ENCODE results near the gene NLRC5. TPM values are rescaled to one million over a fixed set of nuclear protein-coding genes. Genes with fewer than 3 reads are reported as not detected.

NLRC5 gene
- total and polyA plus RNA-seq, 9 of the 15 experiments (the other 6 are each of a cell fraction or from before 2014, with no cell fraction given): 0.59 to 0.71 TPM; not detected in 7

DNA sequence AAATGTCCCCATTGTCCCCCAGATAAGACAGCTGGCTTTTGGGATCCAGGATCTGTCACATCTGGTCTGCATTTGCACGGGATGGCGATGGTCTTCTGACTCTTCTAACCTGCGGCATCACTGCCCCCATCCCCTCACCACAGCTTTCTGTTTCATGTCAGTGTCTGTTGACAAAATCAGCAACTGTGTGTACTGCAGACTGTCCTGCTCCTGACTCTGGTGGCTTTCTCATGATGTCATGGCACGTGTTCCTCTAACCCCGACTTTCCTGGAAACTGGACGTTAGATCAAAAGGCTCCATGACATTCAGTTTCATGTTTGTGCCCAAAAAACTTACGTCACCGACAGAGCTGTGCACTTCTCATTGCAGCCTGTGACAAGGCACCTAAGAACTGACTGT lies 73.0 kb downstream of the NLRC5 start (continued):
- TF ChIP-seq, protein P1, sequence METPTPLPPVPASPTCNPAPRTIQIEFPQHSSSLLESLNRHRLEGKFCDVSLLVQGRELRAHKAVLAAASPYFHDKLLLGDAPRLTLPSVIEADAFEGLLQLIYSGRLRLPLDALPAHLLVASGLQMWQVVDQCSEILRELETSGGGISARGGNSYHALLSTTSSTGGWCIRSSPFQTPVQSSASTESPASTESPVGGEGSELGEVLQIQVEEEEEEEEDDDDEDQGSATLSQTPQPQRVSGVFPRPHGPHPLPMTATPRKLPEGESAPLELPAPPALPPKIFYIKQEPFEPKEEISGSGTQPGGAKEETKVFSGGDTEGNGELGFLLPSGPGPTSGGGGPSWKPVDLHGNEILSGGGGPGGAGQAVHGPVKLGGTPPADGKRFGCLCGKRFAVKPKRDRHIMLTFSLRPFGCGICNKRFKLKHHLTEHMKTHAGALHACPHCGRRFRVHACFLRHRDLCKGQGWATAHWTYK (CRISPR knock-in tag; IDR thresholded peaks at IDR 0.05): no peak
- TF ChIP-seq CBX5 (IDR thresholded peaks at IDR 0.05; ENCODE audit: borderline replicate concordance, low read depth) (no peak), ZNF212 (CRISPR knock-in tag; IDR thresholded peaks at IDR 0.05) (no peak), U2AF2 (optimal IDR thresholded peaks at IDR 0.05; ENCODE audit: low read depth, low read length) (no peak), BRF1 (IDR thresholded peaks at IDR 0.05; ENCODE audit: borderline replicate concordance, extremely low read depth, insufficient read length) (no peak), CEBPG (CRISPR knock-in tag; IDR thresholded peaks at IDR 0.05) (0 out of 2 replicates have a peak, but pooled peaks have one; percentile 34), CEBPG (tag; conservative IDR thresholded peaks at IDR 0.05 in 1 of 2, IDR thresholded peaks at IDR 0.05 in 1 of 2) (peak in 1 of 2 experiments; percentile 79; a peak in 2 of 4 replicates), PCBP1 (IDR thresholded peaks at IDR 0.05; ENCODE audit: low read depth, low read length, poor library complexity, severe bottlenecking) (no peak), TEAD1 (CRISPR knock-in tag; IDR thresholded peaks at IDR 0.05) (peak in 1 of 2 experiments; percentile 21; a peak in 1 of 4 replicates), CHD2 (IDR thresholded peaks at IDR 0.05; ENCODE audit: low read depth, low read length) (no peak)
- TF ChIP-seq, protein P2, sequence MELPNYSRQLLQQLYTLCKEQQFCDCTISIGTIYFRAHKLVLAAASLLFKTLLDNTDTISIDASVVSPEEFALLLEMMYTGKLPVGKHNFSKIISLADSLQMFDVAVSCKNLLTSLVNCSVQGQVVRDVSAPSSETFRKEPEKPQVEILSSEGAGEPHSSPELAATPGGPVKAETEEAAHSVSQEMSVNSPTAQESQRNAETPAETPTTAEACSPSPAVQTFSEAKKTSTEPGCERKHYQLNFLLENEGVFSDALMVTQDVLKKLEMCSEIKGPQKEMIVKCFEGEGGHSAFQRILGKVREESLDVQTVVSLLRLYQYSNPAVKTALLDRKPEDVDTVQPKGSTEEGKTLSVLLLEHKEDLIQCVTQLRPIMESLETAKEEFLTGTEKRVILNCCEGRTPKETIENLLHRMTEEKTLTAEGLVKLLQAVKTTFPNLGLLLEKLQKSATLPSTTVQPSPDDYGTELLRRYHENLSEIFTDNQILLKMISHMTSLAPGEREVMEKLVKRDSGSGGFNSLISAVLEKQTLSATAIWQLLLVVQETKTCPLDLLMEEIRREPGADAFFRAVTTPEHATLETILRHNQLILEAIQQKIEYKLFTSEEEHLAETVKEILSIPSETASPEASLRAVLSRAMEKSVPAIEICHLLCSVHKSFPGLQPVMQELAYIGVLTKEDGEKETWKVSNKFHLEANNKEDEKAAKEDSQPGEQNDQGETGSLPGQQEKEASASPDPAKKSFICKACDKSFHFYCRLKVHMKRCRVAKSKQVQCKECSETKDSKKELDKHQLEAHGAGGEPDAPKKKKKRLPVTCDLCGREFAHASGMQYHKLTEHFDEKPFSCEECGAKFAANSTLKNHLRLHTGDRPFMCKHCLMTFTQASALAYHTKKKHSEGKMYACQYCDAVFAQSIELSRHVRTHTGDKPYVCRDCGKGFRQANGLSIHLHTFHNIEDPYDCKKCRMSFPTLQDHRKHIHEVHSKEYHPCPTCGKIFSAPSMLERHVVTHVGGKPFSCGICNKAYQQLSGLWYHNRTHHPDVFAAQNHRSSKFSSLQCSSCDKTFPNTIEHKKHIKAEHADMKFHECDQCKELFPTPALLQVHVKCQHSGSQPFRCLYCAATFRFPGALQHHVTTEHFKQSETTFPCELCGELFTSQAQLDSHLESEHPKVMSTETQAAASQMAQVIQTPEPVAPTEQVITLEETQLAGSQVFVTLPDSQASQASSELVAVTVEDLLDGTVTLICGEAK (IDR thresholded peaks at IDR 0.05): peak; percentile 9; the same call in 1 of the 2 replicates
- TF ChIP-seq, protein P2 (CRISPR knock-in tag; IDR thresholded peaks at IDR 0.05): no peak
- TF ChIP-seq, protein P3, sequence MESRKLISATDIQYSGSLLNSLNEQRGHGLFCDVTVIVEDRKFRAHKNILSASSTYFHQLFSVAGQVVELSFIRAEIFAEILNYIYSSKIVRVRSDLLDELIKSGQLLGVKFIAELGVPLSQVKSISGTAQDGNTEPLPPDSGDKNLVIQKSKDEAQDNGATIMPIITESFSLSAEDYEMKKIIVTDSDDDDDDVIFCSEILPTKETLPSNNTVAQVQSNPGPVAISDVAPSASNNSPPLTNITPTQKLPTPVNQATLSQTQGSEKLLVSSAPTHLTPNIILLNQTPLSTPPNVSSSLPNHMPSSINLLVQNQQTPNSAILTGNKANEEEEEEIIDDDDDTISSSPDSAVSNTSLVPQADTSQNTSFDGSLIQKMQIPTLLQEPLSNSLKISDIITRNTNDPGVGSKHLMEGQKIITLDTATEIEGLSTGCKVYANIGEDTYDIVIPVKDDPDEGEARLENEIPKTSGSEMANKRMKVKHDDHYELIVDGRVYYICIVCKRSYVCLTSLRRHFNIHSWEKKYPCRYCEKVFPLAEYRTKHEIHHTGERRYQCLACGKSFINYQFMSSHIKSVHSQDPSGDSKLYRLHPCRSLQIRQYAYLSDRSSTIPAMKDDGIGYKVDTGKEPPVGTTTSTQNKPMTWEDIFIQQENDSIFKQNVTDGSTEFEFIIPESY (CRISPR knock-in tag; IDR thresholded peaks at IDR 0.05): no peak
- TF ChIP-seq, protein P4, sequence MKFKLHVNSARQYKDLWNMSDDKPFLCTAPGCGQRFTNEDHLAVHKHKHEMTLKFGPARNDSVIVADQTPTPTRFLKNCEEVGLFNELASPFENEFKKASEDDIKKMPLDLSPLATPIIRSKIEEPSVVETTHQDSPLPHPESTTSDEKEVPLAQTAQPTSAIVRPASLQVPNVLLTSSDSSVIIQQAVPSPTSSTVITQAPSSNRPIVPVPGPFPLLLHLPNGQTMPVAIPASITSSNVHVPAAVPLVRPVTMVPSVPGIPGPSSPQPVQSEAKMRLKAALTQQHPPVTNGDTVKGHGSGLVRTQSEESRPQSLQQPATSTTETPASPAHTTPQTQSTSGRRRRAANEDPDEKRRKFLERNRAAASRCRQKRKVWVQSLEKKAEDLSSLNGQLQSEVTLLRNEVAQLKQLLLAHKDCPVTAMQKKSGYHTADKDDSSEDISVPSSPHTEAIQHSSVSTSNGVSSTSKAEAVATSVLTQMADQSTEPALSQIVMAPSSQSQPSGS (CRISPR knock-in tag; IDR thresholded peaks at IDR 0.05): no peak; the same call in 1 of the 2 replicates
